ENCODE measurements around the gene BPIFB4. TPM values are rescaled to one million over a fixed set of nuclear protein-coding genes. Genes with fewer than 3 reads are reported as not detected.

The BPIFB4 gene
- total and polyA plus RNA-seq, 9 of the 15 experiments (the other 6 are each of a cell fraction or from before 2014, with no cell fraction given), result not detected

DNA sequence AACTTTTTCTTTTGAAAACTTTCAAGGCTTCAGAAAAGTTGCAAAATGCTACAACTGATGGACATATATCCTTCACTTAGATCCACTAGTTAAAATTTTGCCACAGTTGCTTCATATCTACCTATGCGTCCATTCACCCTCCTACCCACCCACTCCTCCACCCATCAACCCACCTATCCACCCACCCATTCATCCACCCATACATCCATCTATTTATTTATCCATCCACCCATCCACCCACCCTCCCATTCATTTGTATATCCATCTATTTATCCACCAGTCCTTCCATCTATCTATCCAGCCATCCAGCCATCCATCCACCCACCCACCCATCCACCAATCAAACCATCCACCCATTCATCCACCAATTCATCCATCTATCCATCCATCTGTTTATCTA is 13.6 kb downstream of the BPIFB4 start (continued):
- TF ChIP-seq, protein P1, sequence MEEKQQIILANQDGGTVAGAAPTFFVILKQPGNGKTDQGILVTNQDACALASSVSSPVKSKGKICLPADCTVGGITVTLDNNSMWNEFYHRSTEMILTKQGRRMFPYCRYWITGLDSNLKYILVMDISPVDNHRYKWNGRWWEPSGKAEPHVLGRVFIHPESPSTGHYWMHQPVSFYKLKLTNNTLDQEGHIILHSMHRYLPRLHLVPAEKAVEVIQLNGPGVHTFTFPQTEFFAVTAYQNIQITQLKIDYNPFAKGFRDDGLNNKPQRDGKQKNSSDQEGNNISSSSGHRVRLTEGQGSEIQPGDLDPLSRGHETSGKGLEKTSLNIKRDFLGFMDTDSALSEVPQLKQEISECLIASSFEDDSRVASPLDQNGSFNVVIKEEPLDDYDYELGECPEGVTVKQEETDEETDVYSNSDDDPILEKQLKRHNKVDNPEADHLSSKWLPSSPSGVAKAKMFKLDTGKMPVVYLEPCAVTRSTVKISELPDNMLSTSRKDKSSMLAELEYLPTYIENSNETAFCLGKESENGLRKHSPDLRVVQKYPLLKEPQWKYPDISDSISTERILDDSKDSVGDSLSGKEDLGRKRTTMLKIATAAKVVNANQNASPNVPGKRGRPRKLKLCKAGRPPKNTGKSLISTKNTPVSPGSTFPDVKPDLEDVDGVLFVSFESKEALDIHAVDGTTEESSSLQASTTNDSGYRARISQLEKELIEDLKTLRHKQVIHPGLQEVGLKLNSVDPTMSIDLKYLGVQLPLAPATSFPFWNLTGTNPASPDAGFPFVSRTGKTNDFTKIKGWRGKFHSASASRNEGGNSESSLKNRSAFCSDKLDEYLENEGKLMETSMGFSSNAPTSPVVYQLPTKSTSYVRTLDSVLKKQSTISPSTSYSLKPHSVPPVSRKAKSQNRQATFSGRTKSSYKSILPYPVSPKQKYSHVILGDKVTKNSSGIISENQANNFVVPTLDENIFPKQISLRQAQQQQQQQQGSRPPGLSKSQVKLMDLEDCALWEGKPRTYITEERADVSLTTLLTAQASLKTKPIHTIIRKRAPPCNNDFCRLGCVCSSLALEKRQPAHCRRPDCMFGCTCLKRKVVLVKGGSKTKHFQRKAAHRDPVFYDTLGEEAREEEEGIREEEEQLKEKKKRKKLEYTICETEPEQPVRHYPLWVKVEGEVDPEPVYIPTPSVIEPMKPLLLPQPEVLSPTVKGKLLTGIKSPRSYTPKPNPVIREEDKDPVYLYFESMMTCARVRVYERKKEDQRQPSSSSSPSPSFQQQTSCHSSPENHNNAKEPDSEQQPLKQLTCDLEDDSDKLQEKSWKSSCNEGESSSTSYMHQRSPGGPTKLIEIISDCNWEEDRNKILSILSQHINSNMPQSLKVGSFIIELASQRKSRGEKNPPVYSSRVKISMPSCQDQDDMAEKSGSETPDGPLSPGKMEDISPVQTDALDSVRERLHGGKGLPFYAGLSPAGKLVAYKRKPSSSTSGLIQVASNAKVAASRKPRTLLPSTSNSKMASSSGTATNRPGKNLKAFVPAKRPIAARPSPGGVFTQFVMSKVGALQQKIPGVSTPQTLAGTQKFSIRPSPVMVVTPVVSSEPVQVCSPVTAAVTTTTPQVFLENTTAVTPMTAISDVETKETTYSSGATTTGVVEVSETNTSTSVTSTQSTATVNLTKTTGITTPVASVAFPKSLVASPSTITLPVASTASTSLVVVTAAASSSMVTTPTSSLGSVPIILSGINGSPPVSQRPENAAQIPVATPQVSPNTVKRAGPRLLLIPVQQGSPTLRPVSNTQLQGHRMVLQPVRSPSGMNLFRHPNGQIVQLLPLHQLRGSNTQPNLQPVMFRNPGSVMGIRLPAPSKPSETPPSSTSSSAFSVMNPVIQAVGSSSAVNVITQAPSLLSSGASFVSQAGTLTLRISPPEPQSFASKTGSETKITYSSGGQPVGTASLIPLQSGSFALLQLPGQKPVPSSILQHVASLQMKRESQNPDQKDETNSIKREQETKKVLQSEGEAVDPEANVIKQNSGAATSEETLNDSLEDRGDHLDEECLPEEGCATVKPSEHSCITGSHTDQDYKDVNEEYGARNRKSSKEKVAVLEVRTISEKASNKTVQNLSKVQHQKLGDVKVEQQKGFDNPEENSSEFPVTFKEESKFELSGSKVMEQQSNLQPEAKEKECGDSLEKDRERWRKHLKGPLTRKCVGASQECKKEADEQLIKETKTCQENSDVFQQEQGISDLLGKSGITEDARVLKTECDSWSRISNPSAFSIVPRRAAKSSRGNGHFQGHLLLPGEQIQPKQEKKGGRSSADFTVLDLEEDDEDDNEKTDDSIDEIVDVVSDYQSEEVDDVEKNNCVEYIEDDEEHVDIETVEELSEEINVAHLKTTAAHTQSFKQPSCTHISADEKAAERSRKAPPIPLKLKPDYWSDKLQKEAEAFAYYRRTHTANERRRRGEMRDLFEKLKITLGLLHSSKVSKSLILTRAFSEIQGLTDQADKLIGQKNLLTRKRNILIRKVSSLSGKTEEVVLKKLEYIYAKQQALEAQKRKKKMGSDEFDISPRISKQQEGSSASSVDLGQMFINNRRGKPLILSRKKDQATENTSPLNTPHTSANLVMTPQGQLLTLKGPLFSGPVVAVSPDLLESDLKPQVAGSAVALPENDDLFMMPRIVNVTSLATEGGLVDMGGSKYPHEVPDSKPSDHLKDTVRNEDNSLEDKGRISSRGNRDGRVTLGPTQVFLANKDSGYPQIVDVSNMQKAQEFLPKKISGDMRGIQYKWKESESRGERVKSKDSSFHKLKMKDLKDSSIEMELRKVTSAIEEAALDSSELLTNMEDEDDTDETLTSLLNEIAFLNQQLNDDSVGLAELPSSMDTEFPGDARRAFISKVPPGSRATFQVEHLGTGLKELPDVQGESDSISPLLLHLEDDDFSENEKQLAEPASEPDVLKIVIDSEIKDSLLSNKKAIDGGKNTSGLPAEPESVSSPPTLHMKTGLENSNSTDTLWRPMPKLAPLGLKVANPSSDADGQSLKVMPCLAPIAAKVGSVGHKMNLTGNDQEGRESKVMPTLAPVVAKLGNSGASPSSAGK (IDR thresholded peaks at IDR 0.05), result no peak
- TF ChIP-seq, protein P2, sequence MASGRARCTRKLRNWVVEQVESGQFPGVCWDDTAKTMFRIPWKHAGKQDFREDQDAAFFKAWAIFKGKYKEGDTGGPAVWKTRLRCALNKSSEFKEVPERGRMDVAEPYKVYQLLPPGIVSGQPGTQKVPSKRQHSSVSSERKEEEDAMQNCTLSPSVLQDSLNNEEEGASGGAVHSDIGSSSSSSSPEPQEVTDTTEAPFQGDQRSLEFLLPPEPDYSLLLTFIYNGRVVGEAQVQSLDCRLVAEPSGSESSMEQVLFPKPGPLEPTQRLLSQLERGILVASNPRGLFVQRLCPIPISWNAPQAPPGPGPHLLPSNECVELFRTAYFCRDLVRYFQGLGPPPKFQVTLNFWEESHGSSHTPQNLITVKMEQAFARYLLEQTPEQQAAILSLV (tag; IDR thresholded peaks at IDR 0.05), result no peak
- TF ChIP-seq ERF (CRISPR knock-in tag; IDR thresholded peaks at IDR 0.05), result no peak

All from K562 (cell line).